Measurements from ENCODE around the gene MME.
"Not testable (repeated sequence)": the region's sequence is repeated elsewhere in the genome, so short reads cannot be mapped to it uniquely, and the experiment has no call there.

The MME gene

GRCh38 chr3:155086051-155086450 is 5.9 kb downstream of the MME start:
- DNase-seq, result no peak

GRCh38 chr3:155088706-155089345 is 8.7 kb downstream of the MME start:
- no peak for DNase-seq

- no peak for DNase-seq
Measured at GRCh38 chr3:155089495-155089894, 9.4 kb downstream of the MME start.

- no peak for DNase-seq
Measured at GRCh38 chr3:155093261-155093660, 13.1 kb downstream of the MME start.

- DNase-seq, result no peak
Measured at GRCh38 chr3:155096303-155097008, 16.3 kb downstream of the MME start.

- DNase-seq, result no peak
Measured at GRCh38 chr3:155097009-155097349, 16.9 kb downstream of the MME start.

GRCh38 chr3:155101398-155101797 is 21.3 kb downstream of the MME start:
- DNase-seq, result no peak

GRCh38 chr3:155102329-155102728 is 22.2 kb downstream of the MME start:
- DNase-seq, result no peak

GRCh38 chr3:155103686-155104085 is 23.6 kb downstream of the MME start:
- no peak for DNase-seq

- DNase-seq, result no peak
Measured at GRCh38 chr3:155106119-155106518, 26.0 kb downstream of the MME start.

GRCh38 chr3:155110022-155110421 is 29.9 kb downstream of the MME start:
- DNase-seq, result no peak

- DNase-seq, result no peak
Measured at GRCh38 chr3:155110996-155111901, 31.1 kb downstream of the MME start.

- DNase-seq, result no peak
Measured at GRCh38 chr3:155111971-155112370, 31.9 kb downstream of the MME start.

GRCh38 chr3:155112661-155113389 is 32.7 kb downstream of the MME start:
- no peak for DNase-seq

- not testable (repeated sequence) for DNase-seq
Measured at GRCh38 chr3:155124745-155125144, 44.6 kb downstream of the MME start.

- no peak for DNase-seq
Measured at GRCh38 chr3:155129396-155129795, 49.3 kb downstream of the MME start.

- DNase-seq, result no peak
Measured at GRCh38 chr3:155130001-155130400, 49.9 kb downstream of the MME start.

GRCh38 chr3:155131104-155131503 is 51.0 kb downstream of the MME start:
- DNase-seq, result no peak

- not testable (repeated sequence) for DNase-seq
Measured at GRCh38 chr3:155134311-155134710, 54.2 kb downstream of the MME start.

GRCh38 chr3:155135003-155135402 is 54.9 kb downstream of the MME start:
- DNase-seq, result no peak

GRCh38 chr3:155138677-155139076 is 58.6 kb downstream of the MME start:
- DNase-seq, result no peak

GRCh38 chr3:155147588-155147987 is 67.5 kb downstream of the MME start:
- DNase-seq, result no peak

GRCh38 chr3:155149494-155149893 is 69.4 kb downstream of the MME start:
- no peak for DNase-seq
